Activated CD8-positive, alpha-beta T cell treated with anti-CD3 and anti-CD28 coated beads for 36 hours (primary cell): ENCODE results near the gene GRID1. TPM values are rescaled to one million over a fixed set of nuclear protein-coding genes. Genes with fewer than 3 reads are reported as not detected.

Experiments used
- ATAC-seq: fragments of 200-7000 bp; cut with Tn5 transposase; one replicate; pipeline ENCODE4 v1.10.0; 2021; ENCODE audit warnings: mild to moderate bottlenecking, moderate library complexity
- CTCF ChIA-PET: fragments of 350-600 bp; sonication (Branson Sonifier 250); formaldehyde crosslinking; loops from one replicate; lab custom pipeline; 2021; ENCODE audit warnings: antibody characterized with exemption; lab: Charles Lee
- POLR2A ChIA-PET: fragments of 350-600 bp; sonication (Branson Sonifier 250); formaldehyde crosslinking; loops from one replicate; lab custom pipeline; 2021; ENCODE audit warnings: antibody characterized with exemption; lab: Charles Lee
- DNase-seq: peaks from one replicate; pipeline ENCODE4 v3.0.0-alpha.2; 2020
- H3K27ac Mint-ChIP-seq: one replicate; pipeline ENCODE4 v1.8.0; 2021; ENCODE audit warnings: mild to moderate bottlenecking, mixed read lengths
- H3K27me3 Mint-ChIP-seq: one replicate; pipeline ENCODE4 v1.8.0; 2021; ENCODE audit warnings: mixed read lengths
- H3K36me3 Mint-ChIP-seq: one replicate; pipeline ENCODE4 v1.8.0; 2021; ENCODE audit warnings: low read depth, mixed read lengths
- H3K4me1 Mint-ChIP-seq: one replicate; pipeline ENCODE4 v1.8.0; 2021; ENCODE audit warnings: low read depth, mixed read lengths
- H3K4me3 Mint-ChIP-seq: one replicate; pipeline ENCODE4 v1.8.0; 2021; ENCODE audit warnings: mild to moderate bottlenecking, moderate library complexity, mixed read lengths
- H3K9me3 Mint-ChIP-seq: one replicate; pipeline ENCODE4 v1.8.0; 2021; ENCODE audit warnings: mixed read lengths
- CTCF ChIP-seq: fragments of 200-600 bp; IDR thresholded peaks from one replicate; pipeline ENCODE4 v1.8.0; 2022; ENCODE audit warnings: antibody characterized with exemption, mild to moderate bottlenecking
- intact Hi-C: fragments of 100-400 bp; cut with micrococcal nuclease; formaldehyde crosslinking; loops from one replicate; pipeline ENCODE4 v1.10.0; 2022
- total RNA-seq, 2 experiments: library from RNA; stranded (reverse); gene quantifications; one replicate each; pipeline ENCODE4 v1.2.3, GENCODE V29; 2021

GRID1 gene
- total RNA-seq, 2 experiments from 2014 or later: not detected

- H3K36me3 Mint-ChIP-seq: no peaks in the 10 kb centered on the region
- no peak overlapping the region for H3K27ac Mint-ChIP-seq
- CTCF ChIA-PET: interaction anchor here (1.0 kb wide), 1 partner anchor 230 kb away, joined by 3 read pairs; no protein-coding TSS in a partner anchor
- H3K4me1 Mint-ChIP-seq: no peaks in the 10 kb centered on the region
- H3K4me3 Mint-ChIP-seq: no peak overlapping the region
- no peaks in the 10 kb centered on the region for H3K9me3 Mint-ChIP-seq
- no peak for ATAC-seq
- POLR2A ChIA-PET: no interaction called here
- intact Hi-C loops: no loop called here
- H3K27me3 Mint-ChIP-seq: no peaks in the 10 kb centered on the region
- no peak for DNase-seq
- no peak for TF ChIP-seq CTCF
Observed at GRCh38 chr10:86226016-86226415, 140.6 kb downstream of the GRID1 start.

GRCh38 chr10:86225103-86225782, 141.4 kb downstream of the GRID1 start:
- TF ChIP-seq CTCF: no peak
- ATAC-seq: no peak
- H3K9me3 Mint-ChIP-seq: no peaks in the 10 kb centered on the region
- no peaks in the 10 kb centered on the region for H3K27me3 Mint-ChIP-seq
- no peaks in the 10 kb centered on the region for H3K36me3 Mint-ChIP-seq
- H3K27ac Mint-ChIP-seq: no peak overlapping the region
- no peak for DNase-seq
- ChIA-PET CTCF (interaction anchor here (0.6 to 1.0 kb wide), 2 partner anchors 229 to 385 kb away, joined by 3 read pairs; no protein-coding TSS in a partner anchor), POLR2A (interaction anchor here (0.6 kb wide), 1 partner anchor 177 kb away, joined by 3 read pairs; no protein-coding TSS in a partner anchor)
- H3K4me1 Mint-ChIP-seq: no peaks in the 10 kb centered on the region
- intact Hi-C loops: no loop called here
- H3K4me3 Mint-ChIP-seq: no peak overlapping the region

- H3K36me3 Mint-ChIP-seq: no peaks in the 10 kb centered on the region
- no peak for TF ChIP-seq CTCF
- ChIA-PET POLR2A (interaction anchor here (0.6 kb wide), 1 partner anchor 178 kb away, joined by 3 read pairs; no protein-coding TSS in a partner anchor), CTCF (interaction anchor here (0.6 kb wide), 1 partner anchor 386 kb away, joined by 3 read pairs; no protein-coding TSS in a partner anchor)
- ATAC-seq (no peak), DNase-seq (no peak)
- no peak overlapping the region for H3K27ac Mint-ChIP-seq
- H3K4me3 Mint-ChIP-seq: no peak overlapping the region
- intact Hi-C loops: no loop called here
- H3K4me1 Mint-ChIP-seq: no peaks in the 10 kb centered on the region
- no peaks in the 10 kb centered on the region for H3K9me3 Mint-ChIP-seq
- H3K27me3 Mint-ChIP-seq: no peaks in the 10 kb centered on the region
Observed at GRCh38 chr10:86224354-86225102, 142.1 kb downstream of the GRID1 start.

GRCh38 chr10:86223256-86223655, 143.3 kb downstream of the GRID1 start:
- no peak overlapping the region for H3K4me3 Mint-ChIP-seq
- ChIA-PET CTCF (no interaction called here), POLR2A (no interaction called here)
- no peaks in the 10 kb centered on the region for H3K9me3 Mint-ChIP-seq
- intact Hi-C loops: no loop called here
- no peaks in the 10 kb centered on the region for H3K4me1 Mint-ChIP-seq
- ATAC-seq (no peak), DNase-seq (no peak)
- no peaks in the 10 kb centered on the region for H3K27me3 Mint-ChIP-seq
- TF ChIP-seq CTCF: no peak
- H3K36me3 Mint-ChIP-seq: no peaks in the 10 kb centered on the region
- H3K27ac Mint-ChIP-seq: no peak overlapping the region

- no peaks in the 10 kb centered on the region for H3K36me3 Mint-ChIP-seq
- intact Hi-C loops: no loop called here
- H3K27me3 Mint-ChIP-seq: no peaks in the 10 kb centered on the region
- no peak overlapping the region for H3K4me3 Mint-ChIP-seq
- no peaks in the 10 kb centered on the region for H3K9me3 Mint-ChIP-seq
- DNase-seq (no peak), ATAC-seq (no peak)
- no peak overlapping the region for H3K27ac Mint-ChIP-seq
- no peak for TF ChIP-seq CTCF
- POLR2A ChIA-PET: no interaction called here
- CTCF ChIA-PET: no interaction called here
- H3K4me1 Mint-ChIP-seq: no peaks in the 10 kb centered on the region
Observed at GRCh38 chr10:86222687-86223086, 143.9 kb downstream of the GRID1 start.
